Measurements from ENCODE around the gene FAM81B.

Gene FAM81B

DNA sequence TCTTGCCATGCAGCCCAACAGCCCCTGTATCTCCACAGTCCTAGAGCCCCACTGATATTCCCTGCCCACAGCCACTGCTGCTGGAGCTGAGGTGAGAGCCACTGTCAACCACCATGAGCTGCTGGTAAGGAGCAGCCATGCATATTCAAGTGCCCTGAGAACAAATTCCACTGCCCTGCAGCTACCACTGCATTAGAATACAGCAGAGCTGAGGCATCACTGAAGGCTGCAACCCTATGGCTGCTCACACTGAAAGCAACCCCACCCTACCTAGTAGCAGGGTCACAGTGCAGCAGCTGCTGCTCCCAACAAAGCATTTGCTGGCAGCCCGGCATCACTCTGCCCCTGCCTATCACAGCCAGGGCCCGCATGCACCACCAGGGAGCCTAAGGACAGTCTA, 95.0 kb downstream of the FAM81B start:
- Histone ChIP-seq H3K9ac (no peak overlapping the region), H3K4me1 (no peaks in the 10 kb centered on the region), H3K36me3 (peaks cover 85 to 100% (median 98%) of the 10 kb centered on the region in 11 experiments), H3K27me3 (no peaks in the 10 kb centered on the region), H3K4me3 (no peak overlapping the region), H3K4me2 (no peak overlapping the region), H3K9me3 (replicated peaks in 1 of 11) (peaks cover 28 to 38% (median 35%) of the 10 kb centered on the region in 11 experiments), H4K20me1 (0 out of 22 replicates have a peak, but pooled peaks cover 0 to 5% (median 0%) of the 10 kb centered on the region in 11 experiments), H3K27ac (0 out of 22 replicates have a peak overlapping the region, but pooled peaks of 1 of the 11 experiments have one; percentile 5)
- no peak for TF ChIP-seq Cebpa-rat (IDR thresholded peaks at IDR 0.05)

DNA sequence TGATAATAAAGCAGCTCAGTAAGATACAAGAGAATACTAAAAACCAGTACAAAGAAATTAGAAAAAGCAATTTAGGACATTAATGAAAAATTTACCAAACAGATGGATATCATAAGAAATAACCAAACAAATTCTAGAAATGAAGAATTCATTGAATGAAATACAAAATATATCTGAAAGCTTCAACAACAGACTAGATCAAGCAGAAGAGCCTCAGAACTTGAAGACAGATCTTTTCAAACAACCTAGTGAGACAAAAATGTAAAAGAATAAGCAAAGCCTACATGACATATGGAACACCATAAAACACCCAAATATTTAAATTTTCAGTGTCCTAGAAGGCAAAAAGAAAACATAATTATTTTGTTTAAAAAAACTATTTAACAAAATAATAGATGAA, 96.7 kb downstream of the FAM81B start:
- H3K27ac ChIP-seq, result no peak overlapping the region
- H3K9ac ChIP-seq, result no peak overlapping the region
- no peak overlapping the region for H3K4me2 ChIP-seq
- peaks cover 25 to 38% (median 33%) of the 10 kb centered on the region in 11 experiments for H3K9me3 ChIP-seq (replicated peaks in 1 of 11)
- no peak for TF ChIP-seq Cebpa-rat (IDR thresholded peaks at IDR 0.05)
- H3K36me3 ChIP-seq, result peaks cover 80 to 100% (median 92%) of the 10 kb centered on the region in 11 experiments
- no peaks in the 10 kb centered on the region for H3K4me1 ChIP-seq
- H4K20me1 ChIP-seq, result 0 out of 22 replicates have a peak, but pooled peaks cover 0 to 5% (median 0%) of the 10 kb centered on the region in 11 experiments
- H3K4me3 ChIP-seq, result no peak overlapping the region
- H3K27me3 ChIP-seq, result no peaks in the 10 kb centered on the region
